Suprapubic skin (tissue), 4 donors: ENCODE results near the gene RUNX3. TPM values are rescaled to one million over a fixed set of nuclear protein-coding genes. Genes with fewer than 3 reads are reported as not detected.

Experiments used
- DNase-seq, 2 donors: peaks; one replicate each; pipeline ENCODE4 v3.0.0-alpha.2; 2019; ENCODE audit warnings: low spot score in 2 of 2
- H3K27ac ChIP-seq: fragments of 200-600 bp; sonication (generic); one replicate; pipeline ENCODE4 v1.5.1; 2019
- H3K27me3 ChIP-seq: fragments of 200-600 bp; sonication (generic); one replicate; pipeline ENCODE4 v1.5.1; 2019
- H3K36me3 ChIP-seq: fragments of 200-600 bp; sonication (generic); one replicate; pipeline ENCODE4 v1.5.1; 2019
- H3K4me1 ChIP-seq: fragments of 200-600 bp; sonication (generic); one replicate; pipeline ENCODE4 v1.5.1; 2019
- H3K4me3 ChIP-seq: fragments of 200-600 bp; sonication (generic); one replicate; pipeline ENCODE4 v1.5.1; 2019; ENCODE audit warnings: mild to moderate bottlenecking
- H3K9me3 ChIP-seq: fragments of 200-600 bp; sonication (generic); one replicate; pipeline ENCODE4 v1.5.1; 2019
- CTCF ChIP-seq, 2 donors: fragments of 200-600 bp in 1 of 2; fragments of 450-650 bp in 1 of 2; sonication (generic) in 1 of 2; IDR thresholded peaks; one replicate each; pipeline ENCODE4 v1.5.1; 2016 to 2019; ENCODE audit warnings: antibody characterized with exemption in 2 of 2, mild to moderate bottlenecking in 1 of 2, moderate library complexity in 1 of 2
- EP300 ChIP-seq: sonication (generic); formaldehyde crosslinking; IDR thresholded peaks from one replicate; pipeline ENCODE4 v1.6.1; 2017; ENCODE audit warnings: antibody characterized with exemption
- POLR2A ChIP-seq, 2 donors: fragments of 450-650 bp; IDR thresholded peaks; one replicate each; pipeline ENCODE4 v1.6.1; 2017; ENCODE audit warnings: antibody characterized with exemption in 2 of 2, mild to moderate bottlenecking in 2 of 2, moderate library complexity in 2 of 2
- POLR2AphosphoS5 ChIP-seq, 3 donors: sonication (generic); formaldehyde crosslinking; IDR thresholded peaks; one replicate each; pipeline ENCODE4 v1.6.1; 2017; ENCODE audit warnings: antibody characterized with exemption in 3 of 3
- WGBS: methylation state at CpG from one replicate; pipeline ENCODE4 v1.1.5; 2018; 5-methylcytosine and 5-hydroxymethylcytosine counted together
- total RNA-seq, 4 donors: library from RNA; depleted of rRNA; stranded (reverse); fragments of >200 nt; gene quantifications; one replicate each; pipeline ENCODE4 v1.1.0, GENCODE V29; 2016

Gene RUNX3
- total RNA-seq, 4 donors from 2014 or later = 7.9 to 18.7 (median 13.8) TPM

- no peak overlapping the region for H3K27ac ChIP-seq
Measured at GRCh38 chr1:24954631-24955030, 24.6 kb upstream of the RUNX3 start.

GRCh38 chr1:24954022-24954421, 23.9 kb upstream of the RUNX3 start:
- no peak for DNase-seq
- H3K4me3 ChIP-seq = no peak overlapping the region
- no peak overlapping the region for H3K27ac ChIP-seq
- WGBS = 87% methylated on average over 6 of the region's 6 CpGs
- H3K36me3 ChIP-seq = no peaks in the 10 kb centered on the region
- no peaks in the 10 kb centered on the region for H3K4me1 ChIP-seq
- TF ChIP-seq EP300 (no peak), POLR2AphosphoS5 (IDR thresholded peaks at IDR 0.05) (no peak), CTCF (IDR thresholded peaks at IDR 0.05) (no peak), POLR2A (IDR thresholded peaks at IDR 0.05) (no peak)
- no peaks in the 10 kb centered on the region for H3K9me3 ChIP-seq
- H3K27me3 ChIP-seq = no peaks in the 10 kb centered on the region

More at GRCh38 chr1:24954631-24955030, 24.6 kb upstream of the RUNX3 start:
- 86% methylated on average over 11 of the region's 11 CpGs for WGBS
- Histone ChIP-seq H3K4me3 (no peak overlapping the region), H3K27me3 (no peaks in the 10 kb centered on the region), H3K9me3 (no peaks in the 10 kb centered on the region), H3K4me1 (no peaks in the 10 kb centered on the region), H3K36me3 (no peaks in the 10 kb centered on the region)
- DNase-seq = no peak
- no peak for TF ChIP-seq EP300
- TF ChIP-seq POLR2AphosphoS5 (IDR thresholded peaks at IDR 0.05) = no peak
- no peak for TF ChIP-seq POLR2A (IDR thresholded peaks at IDR 0.05)
- no peak for TF ChIP-seq CTCF (IDR thresholded peaks at IDR 0.05)

GRCh38 chr1:24952413-24952841, 22.4 kb upstream of the RUNX3 start:
- no peak for TF ChIP-seq CTCF (IDR thresholded peaks at IDR 0.05)
- TF ChIP-seq POLR2A (IDR thresholded peaks at IDR 0.05) = no peak
- no peak for TF ChIP-seq POLR2AphosphoS5 (IDR thresholded peaks at IDR 0.05)
- no peak for TF ChIP-seq EP300
- Histone ChIP-seq H3K27me3 (no peaks in the 10 kb centered on the region), H3K9me3 (no peaks in the 10 kb centered on the region), H3K4me3 (no peak overlapping the region), H3K27ac (no peak overlapping the region), H3K36me3 (no peaks in the 10 kb centered on the region), H3K4me1 (no peaks in the 10 kb centered on the region)
- no peak for DNase-seq
- 36% methylated on average over 5 of the region's 5 CpGs for WGBS

- H3K36me3 ChIP-seq = no peaks in the 10 kb centered on the region
- H3K9me3 ChIP-seq = no peaks in the 10 kb centered on the region
- 77% methylated on average over 2 of the region's 2 CpGs for WGBS
- no peaks in the 10 kb centered on the region for H3K4me1 ChIP-seq
- DNase-seq = no peak
- no peak overlapping the region for H3K27ac ChIP-seq
- no peaks in the 10 kb centered on the region for H3K27me3 ChIP-seq
- no peak overlapping the region for H3K4me3 ChIP-seq
- TF ChIP-seq CTCF (IDR thresholded peaks at IDR 0.05) = no peak
- no peak for TF ChIP-seq POLR2A (IDR thresholded peaks at IDR 0.05)
- no peak for TF ChIP-seq POLR2AphosphoS5 (IDR thresholded peaks at IDR 0.05)
- TF ChIP-seq EP300 = no peak
Measured at GRCh38 chr1:24951810-24952412, 21.8 kb upstream of the RUNX3 start.

GRCh38 chr1:24951337-24951736, 21.3 kb upstream of the RUNX3 start:
- no peaks in the 10 kb centered on the region for H3K9me3 ChIP-seq
- H3K27me3 ChIP-seq = no peaks in the 10 kb centered on the region
- no peaks in the 10 kb centered on the region for H3K4me1 ChIP-seq
- H3K36me3 ChIP-seq = no peaks in the 10 kb centered on the region
- DNase-seq = no peak
- TF ChIP-seq EP300 = no peak
- no peak for TF ChIP-seq CTCF (IDR thresholded peaks at IDR 0.05)
- no peak for TF ChIP-seq POLR2AphosphoS5 (IDR thresholded peaks at IDR 0.05)
- no peak for TF ChIP-seq POLR2A (IDR thresholded peaks at IDR 0.05)
- WGBS = 79% methylated on average over 5 of the region's 6 CpGs
- no peak overlapping the region for H3K4me3 ChIP-seq
- no peak overlapping the region for H3K27ac ChIP-seq
